ENCODE measurements around the gene KIRREL3. TPM values are rescaled to one million over a fixed set of nuclear protein-coding genes. Genes with fewer than 3 reads are reported as not detected.
"Not testable (repeated sequence)": the region's sequence is repeated elsewhere in the genome, so short reads cannot be mapped to it uniquely, and the experiment has no call there.

KIRREL3 gene
- polyA plus RNA-seq, 1 of the 3 experiments (the other 2 are of a cell fraction): 3.7 TPM

DNA sequence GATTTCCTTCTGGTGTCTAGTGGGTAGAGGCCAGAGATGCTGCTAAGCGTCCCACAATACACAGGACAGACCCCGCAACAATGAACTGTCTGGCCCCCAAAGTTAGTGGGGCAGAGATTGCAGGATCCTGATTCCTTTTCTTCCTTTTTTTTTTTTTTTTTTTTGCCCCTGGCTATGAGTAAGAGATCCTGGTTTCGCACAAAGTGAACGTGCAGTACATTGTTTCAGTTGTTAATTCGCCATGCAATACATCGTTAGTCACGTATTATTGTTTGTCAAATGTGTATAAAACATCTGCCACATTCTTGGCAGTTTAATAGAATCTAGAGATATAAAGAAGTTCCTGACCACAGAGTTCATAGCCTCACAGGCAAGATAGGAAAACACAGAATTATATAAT lies 624.8 kb downstream of the KIRREL3 start:
- 94% methylated on average over 7 of the region's 7 CpGs for WGBS (ENCODE audit: low lambda C conversion rate)
- Histone ChIP-seq H3K9ac (no peak overlapping the region), H2AFZ (ENCODE audit: low read depth) (no peak overlapping the region), H3K9me2 (no peaks in the 10 kb centered on the region), H3K36me3 (replicated peaks in 1 of 2; ENCODE audit: control insufficient read depth in 1 of 2, insufficient read depth in 2 of 2, low read length in 1 of 2) (no peaks in the 10 kb centered on the region), H3K4me1 (ENCODE audit: control insufficient read depth in 1 of 2, insufficient read depth in 2 of 2, low read depth in 1 of 2, low read length in 1 of 2) (peaks cover 0 to 19% of the 10 kb centered on the region in 2 experiments; a peak in 1 of 4 replicates), H3K9me3 (no peaks in the 10 kb centered on the region), H3K79me2 (ENCODE audit: insufficient read depth) (peaks cover 46% of the 10 kb centered on the region), H3K27me3 (ENCODE audit: insufficient read depth) (no peaks in the 10 kb centered on the region), H3K4me2 (no peak overlapping the region), H4K20me1 (ENCODE audit: insufficient read depth) (no peaks in the 10 kb centered on the region; the same call in 1 of the 2 replicates), H3F3A (replicated peaks; ENCODE audit: insufficient read depth) (no peaks in the 10 kb centered on the region), H3K27ac (ENCODE audit: low read depth in 2 of 2, low read length in 1 of 2) (no peak overlapping the region), H3K4me3 (ENCODE audit: low read depth in 2 of 2, low read length in 1 of 2) (no peak overlapping the region)
- no peak for DNase-seq
- TF ChIP-seq FOXM1 (IDR thresholded peaks at IDR 0.05; ENCODE audit: low read depth): no peak
- TF ChIP-seq EP300 (IDR thresholded peaks at IDR 0.05; ENCODE audit: borderline replicate concordance in 1 of 2, low read depth in 1 of 2, low read length in 1 of 2): no peak
- TF ChIP-seq, protein P1, sequence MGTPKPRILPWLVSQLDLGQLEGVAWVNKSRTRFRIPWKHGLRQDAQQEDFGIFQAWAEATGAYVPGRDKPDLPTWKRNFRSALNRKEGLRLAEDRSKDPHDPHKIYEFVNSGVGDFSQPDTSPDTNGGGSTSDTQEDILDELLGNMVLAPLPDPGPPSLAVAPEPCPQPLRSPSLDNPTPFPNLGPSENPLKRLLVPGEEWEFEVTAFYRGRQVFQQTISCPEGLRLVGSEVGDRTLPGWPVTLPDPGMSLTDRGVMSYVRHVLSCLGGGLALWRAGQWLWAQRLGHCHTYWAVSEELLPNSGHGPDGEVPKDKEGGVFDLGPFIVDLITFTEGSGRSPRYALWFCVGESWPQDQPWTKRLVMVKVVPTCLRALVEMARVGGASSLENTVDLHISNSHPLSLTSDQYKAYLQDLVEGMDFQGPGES (IDR thresholded peaks at IDR 0.05; ENCODE audit: low read depth, low read length): no peak
- no peak for TF ChIP-seq NFIC (IDR thresholded peaks at IDR 0.05; ENCODE audit: borderline replicate concordance)
- TF ChIP-seq, protein P2, sequence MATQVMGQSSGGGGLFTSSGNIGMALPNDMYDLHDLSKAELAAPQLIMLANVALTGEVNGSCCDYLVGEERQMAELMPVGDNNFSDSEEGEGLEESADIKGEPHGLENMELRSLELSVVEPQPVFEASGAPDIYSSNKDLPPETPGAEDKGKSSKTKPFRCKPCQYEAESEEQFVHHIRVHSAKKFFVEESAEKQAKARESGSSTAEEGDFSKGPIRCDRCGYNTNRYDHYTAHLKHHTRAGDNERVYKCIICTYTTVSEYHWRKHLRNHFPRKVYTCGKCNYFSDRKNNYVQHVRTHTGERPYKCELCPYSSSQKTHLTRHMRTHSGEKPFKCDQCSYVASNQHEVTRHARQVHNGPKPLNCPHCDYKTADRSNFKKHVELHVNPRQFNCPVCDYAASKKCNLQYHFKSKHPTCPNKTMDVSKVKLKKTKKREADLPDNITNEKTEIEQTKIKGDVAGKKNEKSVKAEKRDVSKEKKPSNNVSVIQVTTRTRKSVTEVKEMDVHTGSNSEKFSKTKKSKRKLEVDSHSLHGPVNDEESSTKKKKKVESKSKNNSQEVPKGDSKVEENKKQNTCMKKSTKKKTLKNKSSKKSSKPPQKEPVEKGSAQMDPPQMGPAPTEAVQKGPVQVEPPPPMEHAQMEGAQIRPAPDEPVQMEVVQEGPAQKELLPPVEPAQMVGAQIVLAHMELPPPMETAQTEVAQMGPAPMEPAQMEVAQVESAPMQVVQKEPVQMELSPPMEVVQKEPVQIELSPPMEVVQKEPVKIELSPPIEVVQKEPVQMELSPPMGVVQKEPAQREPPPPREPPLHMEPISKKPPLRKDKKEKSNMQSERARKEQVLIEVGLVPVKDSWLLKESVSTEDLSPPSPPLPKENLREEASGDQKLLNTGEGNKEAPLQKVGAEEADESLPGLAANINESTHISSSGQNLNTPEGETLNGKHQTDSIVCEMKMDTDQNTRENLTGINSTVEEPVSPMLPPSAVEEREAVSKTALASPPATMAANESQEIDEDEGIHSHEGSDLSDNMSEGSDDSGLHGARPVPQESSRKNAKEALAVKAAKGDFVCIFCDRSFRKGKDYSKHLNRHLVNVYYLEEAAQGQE (IDR thresholded peaks at IDR 0.05; ENCODE audit: low read depth, low read length): no peak
- no peak for TF ChIP-seq SMC3 (IDR thresholded peaks at IDR 0.05; ENCODE audit: low read depth, low read length)
- no peak for TF ChIP-seq MXI1 (IDR thresholded peaks at IDR 0.05; ENCODE audit: low read depth, low read length)
- TF ChIP-seq MAX (IDR thresholded peaks at IDR 0.05; ENCODE audit: low read depth): no peak
- no peak for TF ChIP-seq RXRA (IDR thresholded peaks at IDR 0.05; ENCODE audit: borderline replicate concordance, low read depth)
- no peak for TF ChIP-seq ELF1 (IDR thresholded peaks at IDR 0.05)
- TF ChIP-seq MEF2A (IDR thresholded peaks at IDR 0.05; ENCODE audit: borderline replicate concordance, low read depth): no peak
- TF ChIP-seq FOXJ3 (CRISPR knock-in tag; IDR thresholded peaks at IDR 0.05): no peak
- TF ChIP-seq GABPA (IDR thresholded peaks at IDR 0.05; ENCODE audit: low read depth): no peak
- ChIA-PET CTCF (no interaction called here), POLR2A (no interaction called here)

DNA sequence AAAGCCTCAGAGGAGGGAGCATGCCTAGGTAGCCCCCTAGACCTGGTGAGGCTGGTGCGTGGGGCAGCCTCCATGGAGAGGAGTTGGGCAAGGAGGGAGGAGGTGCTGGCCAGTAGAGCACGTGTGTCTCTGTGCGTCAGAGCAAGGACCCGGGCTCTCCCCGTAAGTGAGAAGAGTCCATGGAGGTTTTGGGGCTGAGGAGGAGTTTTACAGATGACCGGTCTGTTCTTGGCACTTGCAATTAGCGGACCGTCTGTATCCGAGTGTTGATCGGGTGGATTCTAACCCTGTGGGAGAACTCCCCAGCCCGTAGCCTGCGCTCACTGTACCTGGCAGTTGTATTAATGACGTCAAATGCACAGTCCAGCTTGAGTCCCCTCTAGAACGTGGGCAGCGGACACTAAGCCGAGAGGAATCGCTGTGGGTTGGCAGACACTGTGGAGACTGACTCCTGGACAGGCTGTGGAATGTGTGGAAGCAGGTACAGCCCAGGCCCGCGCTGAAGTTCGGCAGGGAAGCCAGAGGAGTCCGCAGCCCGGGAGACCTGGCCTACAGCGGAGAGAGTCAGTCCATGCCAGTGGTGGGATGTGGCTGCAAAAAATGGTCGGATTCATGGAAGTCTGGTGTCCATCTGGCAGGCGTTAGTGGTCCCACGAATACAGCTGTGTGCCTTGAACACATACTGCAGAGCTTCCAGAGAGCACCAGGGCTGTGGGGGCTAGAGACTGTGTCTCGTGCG lies 625.8 kb downstream of the KIRREL3 start:
- WGBS (ENCODE audit: low lambda C conversion rate): 97% methylated on average over 18 of the region's 28 CpGs
- H2AFZ ChIP-seq (ENCODE audit: low read depth); CTCF ChIA-PET; H3K27ac ChIP-seq (ENCODE audit: low read depth in 2 of 2, low read length in 1 of 2); H3K27me3 ChIP-seq (ENCODE audit: insufficient read depth); H3K4me3 ChIP-seq (ENCODE audit: low read depth in 2 of 2, low read length in 1 of 2); H3K9me2 ChIP-seq; POLR2A ChIA-PET; H4K20me1 ChIP-seq (ENCODE audit: insufficient read depth); H3K4me2 ChIP-seq; H3K36me3 ChIP-seq (replicated peaks in 1 of 2; ENCODE audit: control insufficient read depth in 1 of 2, insufficient read depth in 2 of 2, low read length in 1 of 2); DNase-seq; H3K9ac ChIP-seq; H3F3A ChIP-seq (replicated peaks; ENCODE audit: insufficient read depth); H3K9me3 ChIP-seq: not testable (repeated sequence)
- H3K4me1 ChIP-seq (ENCODE audit: control insufficient read depth in 1 of 2, insufficient read depth in 2 of 2, low read depth in 1 of 2, low read length in 1 of 2): peaks cover 0 to 19% of the 10 kb centered on the region in 2 experiments; a peak in 1 of 4 replicates
- H3K79me2 ChIP-seq (ENCODE audit: insufficient read depth): peaks cover 47% of the 10 kb centered on the region

Measured in SK-N-SH (cell line).